Endothelial cell (in vitro differentiated cells): ENCODE results near the gene D2HGDH. TPM values are rescaled to one million over a fixed set of nuclear protein-coding genes. Genes with fewer than 3 reads are reported as not detected.
A peak's percentile ranks its signal among the peaks of the same experiment; 100 is the strongest.
"Not testable (repeated sequence)": the region's sequence is repeated elsewhere in the genome, so short reads cannot be mapped to it uniquely, and the experiment has no call there.

Source experiments
- DNase-seq: peaks from one replicate; pipeline ENCODE4 v3.0.0; 2021; ENCODE audit warnings: low spot score
- H3K27ac Mint-ChIP-seq: one replicate; pipeline ENCODE4 v1.8.0; 2021; ENCODE audit warnings: mixed read lengths, inconsistent platforms; ENCODE audit not compliant: unreplicated experiment
- H3K27me3 Mint-ChIP-seq: one replicate; pipeline ENCODE4 v1.8.0; 2021; ENCODE audit warnings: mild to moderate bottlenecking, moderate library complexity, mixed read lengths, inconsistent platforms; ENCODE audit not compliant: unreplicated experiment
- H3K36me3 Mint-ChIP-seq: one replicate; pipeline ENCODE4 v1.8.0; 2021; ENCODE audit warnings: mild to moderate bottlenecking, low read depth, mixed read lengths, inconsistent platforms; ENCODE audit not compliant: unreplicated experiment
- H3K4me1 Mint-ChIP-seq: one replicate; pipeline ENCODE4 v1.8.0; 2021; ENCODE audit warnings: mild to moderate bottlenecking, mixed read lengths, inconsistent platforms; ENCODE audit not compliant: unreplicated experiment
- H3K4me3 Mint-ChIP-seq: one replicate; pipeline ENCODE4 v1.8.0; 2021; ENCODE audit warnings: mild to moderate bottlenecking, mixed read lengths, inconsistent platforms; ENCODE audit not compliant: unreplicated experiment
- H3K9me3 Mint-ChIP-seq: one replicate; pipeline ENCODE4 v1.8.0; 2021; ENCODE audit warnings: mixed read lengths, inconsistent platforms; ENCODE audit not compliant: unreplicated experiment
- CTCF ChIP-seq: fragments of 200-600 bp; sonication (generic); IDR thresholded peaks from one replicate; pipeline ENCODE4 v1.5.0; 2021; ENCODE audit warnings: antibody characterized with exemption; ENCODE audit not compliant: unreplicated experiment
- total RNA-seq: library from RNA; stranded (reverse); fragmentation: NEBNext Ultra II Directional; extraction: Animal tissue kit (Norgen Biotek cat#: 25700); gene quantifications from one replicate; pipeline ENCODE4 v1.2.1, GENCODE V29; 2021; ENCODE audit not compliant: unreplicated experiment

The D2HGDH gene
- total RNA-seq, 1 donor from 2014 or later, result 11.4 TPM

- peaks cover 9% of the 10 kb centered on the region for H3K27me3 Mint-ChIP-seq
These were observed 3.7 kb downstream of the D2HGDH start for GRCh38 chr2:241738040-241738686.

GRCh38 chr2:241739177-241739576 is 4.7 kb downstream of the D2HGDH start:
- no peak for TF ChIP-seq CTCF
- peaks cover 4% of the 10 kb centered on the region for H3K36me3 Mint-ChIP-seq
- H3K9me3 Mint-ChIP-seq, result no peaks in the 10 kb centered on the region
- H3K4me1 Mint-ChIP-seq, result peaks cover 4% of the 10 kb centered on the region
- H3K27me3 Mint-ChIP-seq, result peaks cover 4% of the 10 kb centered on the region
- H3K27ac Mint-ChIP-seq, result no peak overlapping the region
- H3K4me3 Mint-ChIP-seq, result peak overlapping the region; percentile 23
- DNase-seq, result no peak

More at GRCh38 chr2:241738040-241738686, 3.7 kb downstream of the D2HGDH start:
- Mint-ChIP-seq H3K4me1 (peaks cover 4% of the 10 kb centered on the region), H3K27ac (no peak overlapping the region), H3K36me3 (peaks cover 4% of the 10 kb centered on the region), H3K9me3 (no peaks in the 10 kb centered on the region), H3K4me3 (peak overlapping the region; percentile 76)
- DNase-seq, result no peak
- TF ChIP-seq CTCF, result no peak

- no peak for DNase-seq
- TF ChIP-seq CTCF, result no peak
- H3K27me3 Mint-ChIP-seq, result peaks cover 4% of the 10 kb centered on the region
- no peak overlapping the region for H3K27ac Mint-ChIP-seq
- no peaks in the 10 kb centered on the region for H3K9me3 Mint-ChIP-seq
- peaks cover 4% of the 10 kb centered on the region for H3K4me1 Mint-ChIP-seq
- no peak overlapping the region for H3K4me3 Mint-ChIP-seq
- H3K36me3 Mint-ChIP-seq, result peaks cover 4% of the 10 kb centered on the region
These were observed 5.2 kb downstream of the D2HGDH start for GRCh38 chr2:241739651-241740050.

- peaks cover 5% of the 10 kb centered on the region for H3K27me3 Mint-ChIP-seq
- no peak overlapping the region for H3K4me3 Mint-ChIP-seq
- H3K9me3 Mint-ChIP-seq, result no peaks in the 10 kb centered on the region
- H3K4me1 Mint-ChIP-seq, result peaks cover 4% of the 10 kb centered on the region
- no peak overlapping the region for H3K27ac Mint-ChIP-seq
- peaks cover 12% of the 10 kb centered on the region for H3K36me3 Mint-ChIP-seq
- TF ChIP-seq CTCF, result no peak
- no peak for DNase-seq
These were observed 6.6 kb downstream of the D2HGDH start for GRCh38 chr2:241741016-241741415.

- H3K4me3 Mint-ChIP-seq, result no peak overlapping the region
- peaks cover 4% of the 10 kb centered on the region for H3K4me1 Mint-ChIP-seq
- no peaks in the 10 kb centered on the region for H3K9me3 Mint-ChIP-seq
- DNase-seq, result no peak
- H3K36me3 Mint-ChIP-seq, result peaks cover 20% of the 10 kb centered on the region
- H3K27me3 Mint-ChIP-seq, result peaks cover 5% of the 10 kb centered on the region
- H3K27ac Mint-ChIP-seq, result no peak overlapping the region
- no peak for TF ChIP-seq CTCF
These were observed 8.0 kb downstream of the D2HGDH start for GRCh38 chr2:241742320-241742939.

- H3K4me1 Mint-ChIP-seq, H3K9me3 Mint-ChIP-seq, DNase-seq, H3K27ac Mint-ChIP-seq, H3K27me3 Mint-ChIP-seq: not testable (repeated sequence)
- Mint-ChIP-seq H3K36me3 (peaks cover 22% of the 10 kb centered on the region), H3K4me3 (peak overlapping the region; percentile 42)
These were observed 8.6 kb downstream of the D2HGDH start for GRCh38 chr2:241743008-241743407.
